Stimulated activated CD4-positive, alpha-beta T cell treated with anti-CD3 and anti-CD28 coated beads, Interleukin-12 subunit alpha, Interleukin-12 subunit beta, amount 100 ng/mL, for 24 hours (primary cell): Measurements from ENCODE around the gene BSG.
A peak's percentile ranks its signal among the peaks of the same experiment; 100 is the strongest.

Source experiments
- DNase-seq, 2 experiments: peaks; one replicate each; pipeline ENCODE4 v3.0.0-alpha.2; 2020; ENCODE audit warnings: low read depth in 2 of 2

The BSG gene

DNA sequence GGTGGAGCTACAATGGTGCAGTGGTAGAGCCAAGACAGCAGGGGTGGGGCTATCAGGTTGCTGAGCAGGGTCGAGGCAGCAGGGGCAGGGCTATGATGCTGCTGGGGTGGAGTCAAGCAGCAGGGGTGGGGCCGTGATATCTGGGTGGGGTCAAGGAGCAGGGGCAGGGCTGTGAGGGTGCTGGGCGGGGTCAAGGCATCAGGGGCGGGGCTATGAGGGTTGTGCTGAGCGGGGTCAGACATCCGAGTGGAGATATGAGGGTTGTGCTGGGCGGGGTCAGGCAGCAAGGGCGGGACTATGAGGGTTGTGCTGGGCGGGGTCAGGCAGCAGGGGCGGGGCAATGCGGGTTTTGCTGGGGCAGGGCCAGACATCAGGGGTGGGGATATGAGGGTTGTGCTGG lies 32.0 kb downstream of the BSG start:
- peak in 1 of 2 experiments; percentile 46 for DNase-seq

DNA sequence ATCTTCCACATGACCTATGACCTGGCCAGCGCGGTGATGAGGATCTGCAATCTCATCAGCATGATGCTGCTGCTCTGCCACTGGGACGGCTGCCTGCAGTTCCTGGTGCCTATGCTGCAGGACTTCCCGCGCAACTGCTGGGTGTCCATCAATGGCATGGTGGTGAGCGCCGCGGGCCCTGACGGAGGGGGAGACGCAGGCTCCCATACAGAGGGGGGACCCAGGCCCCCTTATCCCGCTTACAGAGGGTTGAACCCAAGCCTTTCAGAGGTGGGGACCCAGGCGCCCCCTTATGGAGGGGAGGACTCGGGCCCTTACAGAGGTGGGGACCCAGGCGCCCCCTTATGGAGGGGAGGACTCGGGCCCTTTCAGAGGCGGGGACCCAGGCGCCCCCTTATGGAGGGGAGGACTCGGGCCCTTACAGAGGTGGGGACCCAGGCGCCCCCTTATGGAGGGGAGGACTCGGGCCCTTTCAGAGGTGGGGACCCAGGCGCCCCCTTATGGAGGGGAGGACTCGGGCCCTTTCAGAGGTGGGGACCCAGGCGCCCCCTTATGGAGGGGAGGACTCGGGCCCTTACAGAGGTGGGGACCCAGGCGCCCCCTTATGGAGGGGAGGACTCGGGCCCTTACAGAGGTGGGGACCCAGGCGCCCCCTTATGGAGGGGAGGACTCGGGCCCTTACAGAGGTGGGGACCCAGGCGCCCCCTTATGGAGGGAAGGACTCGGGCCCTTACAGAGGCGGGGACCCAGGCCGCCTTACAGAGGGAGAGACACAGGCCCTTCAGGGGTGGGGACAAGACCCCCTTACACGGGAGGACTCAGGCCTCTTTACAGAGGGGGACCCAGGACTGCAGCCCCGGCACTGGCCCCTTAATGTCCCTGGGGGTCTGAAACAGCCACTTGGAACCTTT lies 32.9 kb downstream of the BSG start:
- peak in 1 of 2 experiments; percentile 37 for DNase-seq

DNA sequence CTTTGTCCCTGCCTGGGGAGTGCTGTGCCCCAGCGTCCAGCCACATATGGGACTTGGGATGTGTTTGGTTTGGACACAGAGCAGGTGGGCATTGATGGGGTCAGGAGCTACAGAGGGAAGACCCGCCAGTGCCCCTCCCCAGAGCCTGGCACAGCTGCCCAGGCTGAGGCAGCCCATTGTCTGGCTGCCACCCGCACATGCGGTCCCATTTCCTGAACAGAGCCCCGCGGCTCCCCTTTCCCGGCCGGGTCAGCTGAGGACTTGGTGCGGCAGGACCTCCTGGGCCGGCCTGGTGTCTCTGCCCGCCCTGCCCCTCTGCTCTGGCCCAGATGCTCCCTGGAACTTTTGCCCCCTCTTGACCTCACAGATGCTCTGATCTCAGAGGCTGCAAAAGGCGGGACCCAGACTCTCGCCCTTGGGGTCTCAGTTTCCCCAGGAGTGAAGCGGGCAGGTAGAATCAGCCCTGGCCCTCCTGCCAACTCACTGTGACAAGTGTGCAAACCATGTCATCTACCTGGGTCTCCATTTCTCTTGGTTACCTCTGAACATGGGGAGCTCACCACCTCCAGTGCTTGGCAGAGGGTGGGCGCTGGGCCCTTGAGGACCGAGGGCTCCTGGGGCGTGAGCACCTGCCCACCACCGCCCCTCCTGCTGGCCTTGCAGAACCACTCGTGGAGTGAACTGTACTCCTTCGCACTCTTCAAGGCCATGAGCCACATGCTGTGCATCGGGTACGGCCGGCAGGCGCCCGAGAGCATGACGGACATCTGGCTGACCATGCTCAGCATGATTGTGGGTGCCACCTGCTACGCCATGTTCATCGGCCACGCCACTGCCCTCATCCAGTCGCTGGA lies 35.1 kb downstream of the BSG start:
- no peak for DNase-seq

DNA sequence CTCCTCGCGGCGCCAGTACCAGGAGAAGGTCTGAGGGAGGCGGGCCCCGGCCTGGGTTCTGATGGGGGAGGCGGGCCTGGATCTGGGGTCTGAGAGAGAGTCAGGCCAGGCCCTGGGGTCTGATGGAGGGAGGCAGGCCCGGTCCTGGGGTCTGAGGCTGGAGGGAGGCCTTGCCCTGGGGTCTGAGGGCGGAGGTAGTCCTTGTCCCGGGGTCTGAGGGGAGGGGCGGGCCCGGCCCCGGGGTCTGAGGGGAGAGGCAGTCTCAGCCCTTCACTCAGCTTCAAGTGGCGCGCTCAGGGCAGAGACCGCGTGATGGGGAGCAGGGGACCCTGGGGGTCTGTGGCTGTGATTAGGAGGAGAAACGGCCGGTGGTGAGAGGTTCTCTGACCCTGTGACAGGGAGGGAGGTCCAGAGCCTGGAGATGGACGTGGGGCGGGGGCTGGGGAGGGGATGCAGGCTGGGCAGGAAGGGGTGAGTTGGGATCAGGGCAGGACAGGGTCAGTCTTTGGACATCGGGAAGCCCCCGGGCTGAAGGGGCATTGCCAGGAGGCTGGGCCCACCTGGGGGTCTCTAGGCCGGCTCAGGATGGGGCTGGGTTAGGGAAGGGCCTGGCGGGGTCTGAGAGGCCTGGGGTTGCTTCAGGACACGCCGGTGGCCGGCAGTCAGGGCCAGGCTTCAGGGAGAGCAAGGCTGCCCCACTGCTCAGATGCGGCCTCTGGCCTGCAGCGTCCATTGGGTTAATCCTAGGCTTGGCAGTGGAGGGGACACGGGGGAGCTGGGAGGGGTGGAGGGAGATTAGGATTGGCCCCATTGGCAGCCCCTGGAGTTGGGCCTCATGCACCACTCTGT lies 36.0 kb downstream of the BSG start:
- no peak for DNase-seq

DNA sequence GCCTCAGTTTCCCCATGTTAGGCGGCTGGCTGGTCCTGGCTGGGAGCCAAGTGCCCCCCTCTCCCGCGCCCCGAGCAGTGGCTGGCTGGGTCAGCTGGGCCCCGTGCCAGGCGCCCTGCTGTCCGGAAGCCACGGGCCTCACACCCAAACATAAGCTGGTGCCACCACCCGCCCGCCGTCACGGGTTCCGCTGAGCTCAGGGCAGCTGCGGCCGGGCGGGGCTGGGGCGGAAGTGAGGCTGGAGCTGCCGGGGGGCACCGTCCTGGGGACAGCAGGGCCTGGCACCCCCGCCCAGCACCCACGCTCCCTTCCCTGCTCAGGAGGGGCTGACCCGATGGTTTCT lies 36.6 kb downstream of the BSG start:
- no peak for DNase-seq

DNA sequence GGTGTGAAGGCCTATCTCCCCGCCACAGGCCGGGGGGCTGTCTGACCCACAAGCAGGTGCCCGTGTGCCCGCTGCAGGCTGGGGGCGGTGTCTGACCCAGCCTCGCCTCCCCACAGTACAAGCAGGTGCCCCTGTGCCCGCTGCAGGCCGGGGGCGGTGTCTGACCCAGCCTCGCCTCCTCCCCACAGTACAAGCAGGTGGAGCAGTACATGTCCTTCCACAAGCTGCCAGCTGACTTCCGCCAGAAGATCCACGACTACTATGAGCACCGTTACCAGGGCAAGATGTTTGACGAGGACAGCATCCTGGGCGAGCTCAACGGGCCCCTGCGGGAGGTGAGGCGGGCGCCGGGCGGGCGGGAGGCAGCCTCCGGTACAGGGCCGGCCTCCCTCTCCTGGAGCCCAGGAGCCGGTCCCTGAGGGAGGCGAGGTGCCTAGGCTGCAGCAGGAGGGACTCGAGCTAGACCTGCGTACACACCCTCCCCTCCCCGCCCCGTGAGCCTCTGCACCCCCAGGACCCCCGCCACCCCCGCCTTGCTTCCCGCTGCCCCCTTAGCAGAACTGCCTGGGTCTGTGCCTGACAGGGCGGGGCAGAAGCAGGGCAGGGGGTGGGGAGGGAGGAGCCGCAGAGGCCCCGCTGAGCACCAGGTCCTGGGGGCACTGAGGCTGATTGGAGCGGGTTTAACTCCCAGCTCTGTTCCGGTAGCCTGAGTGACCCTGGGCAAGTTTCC lies 37.8 kb downstream of the BSG start:
- DNase-seq, result no peak

DNA sequence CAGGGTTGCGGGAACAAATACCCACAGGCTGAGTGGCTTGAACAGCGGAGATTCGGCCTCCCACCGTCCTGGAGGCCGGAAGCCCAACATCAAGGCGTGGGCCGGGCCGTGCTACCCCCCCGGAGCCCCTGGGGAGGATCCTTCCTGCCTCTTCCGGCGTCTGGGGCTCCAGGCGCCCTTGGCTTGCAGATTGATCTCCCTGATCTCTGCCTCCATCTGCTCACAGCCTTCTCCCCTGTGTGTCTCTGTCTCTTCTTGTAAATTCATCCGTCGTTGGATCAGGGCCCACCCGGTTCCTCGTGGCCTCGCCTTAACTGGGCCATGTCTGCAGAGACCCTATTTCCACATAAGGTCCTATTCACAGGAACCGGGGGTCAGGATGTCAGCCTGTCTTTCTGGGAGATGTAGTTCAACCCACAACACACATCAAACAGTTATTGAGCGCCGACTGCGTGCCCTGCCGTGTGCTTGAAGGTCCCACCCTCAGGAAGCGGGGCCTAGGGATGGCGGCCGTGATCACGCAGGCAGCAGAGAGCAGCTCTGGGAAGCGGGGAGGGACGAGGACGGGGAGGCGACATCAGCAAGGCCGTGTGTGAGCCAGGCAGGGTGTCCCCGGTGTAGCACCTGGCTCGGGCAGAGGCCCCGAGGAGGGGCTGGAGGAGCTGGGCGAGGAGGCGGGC lies 38.5 kb downstream of the BSG start:
- DNase-seq, result peak; percentile 17 to 49

DNA sequence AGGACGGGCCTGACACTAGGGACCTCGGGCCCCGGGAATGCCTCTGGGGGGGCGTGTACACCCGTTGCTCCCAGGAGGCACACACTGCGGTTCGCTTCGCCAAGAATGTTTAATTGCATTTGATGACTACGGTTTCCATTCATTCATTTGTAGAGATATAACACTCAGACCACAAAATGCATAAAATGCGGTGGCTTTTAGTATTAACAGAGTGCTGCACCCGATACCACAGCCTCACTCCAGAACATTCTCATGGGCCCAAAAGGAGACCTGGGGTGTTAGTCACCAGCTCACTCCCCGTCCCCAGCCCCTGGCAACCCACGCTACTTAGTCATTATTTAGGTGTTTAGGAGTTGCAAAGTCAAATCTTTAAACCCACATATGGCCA lies 39.1 kb downstream of the BSG start:
- peak; percentile 50 to 65 for DNase-seq

DNA sequence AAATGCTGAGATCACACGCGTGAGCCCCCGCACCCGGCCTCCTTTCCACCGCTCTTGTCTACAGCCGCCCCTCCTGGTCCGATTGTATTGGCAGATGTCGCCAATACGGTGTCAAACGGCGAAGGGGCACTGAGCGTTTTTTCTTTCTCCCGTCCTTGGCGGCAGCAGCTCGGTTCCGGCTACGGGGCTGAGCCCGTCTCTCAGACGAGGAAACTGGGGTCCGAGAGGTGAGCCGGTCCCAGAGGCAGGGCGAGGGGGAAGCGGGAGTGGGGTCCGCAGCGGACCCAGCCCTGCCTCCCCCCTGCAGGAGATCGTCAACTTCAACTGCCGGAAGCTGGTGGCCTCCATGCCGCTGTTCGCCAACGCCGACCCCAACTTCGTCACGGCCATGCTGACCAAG lies 40.5 kb downstream of the BSG start:
- DNase-seq, result no peak

DNA sequence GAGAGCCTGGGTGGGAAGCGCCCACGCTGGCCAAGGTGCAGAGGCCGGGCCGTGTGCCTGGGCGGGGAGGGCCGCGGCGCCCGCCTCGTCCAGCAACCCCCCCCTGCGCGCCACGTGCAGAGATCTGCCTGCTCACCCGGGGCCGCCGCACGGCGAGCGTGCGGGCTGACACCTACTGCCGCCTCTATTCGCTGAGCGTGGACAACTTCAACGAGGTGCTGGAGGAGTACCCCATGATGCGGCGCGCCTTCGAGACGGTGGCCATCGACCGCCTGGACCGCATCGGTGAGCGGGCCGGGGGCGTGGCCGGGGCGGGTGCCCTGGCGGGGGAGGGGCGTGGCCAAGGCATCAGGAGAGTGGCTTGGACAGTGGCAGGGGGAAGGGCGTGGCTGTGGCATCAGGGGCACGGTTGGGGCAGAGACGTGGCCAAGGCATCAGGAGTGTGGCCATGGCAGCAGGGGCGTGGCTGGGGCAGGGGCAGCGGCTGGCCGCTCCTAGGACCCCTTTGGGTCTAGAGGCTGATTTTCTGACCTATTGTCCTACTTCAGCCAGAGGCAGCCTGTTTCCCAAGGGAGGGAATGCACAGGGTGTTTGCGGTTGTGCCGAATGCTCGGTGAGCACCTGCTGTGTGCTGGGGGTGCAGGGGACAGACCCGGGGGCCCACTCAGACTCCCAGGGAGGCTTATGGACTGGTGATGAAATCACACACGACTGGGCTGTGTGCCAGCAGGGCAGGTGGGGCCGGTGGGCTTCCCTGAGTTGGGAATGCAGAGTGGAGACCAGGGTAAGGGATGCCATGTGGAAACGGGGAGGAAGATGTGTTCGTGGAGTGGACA lies 41.6 kb downstream of the BSG start:
- no peak for DNase-seq

DNA sequence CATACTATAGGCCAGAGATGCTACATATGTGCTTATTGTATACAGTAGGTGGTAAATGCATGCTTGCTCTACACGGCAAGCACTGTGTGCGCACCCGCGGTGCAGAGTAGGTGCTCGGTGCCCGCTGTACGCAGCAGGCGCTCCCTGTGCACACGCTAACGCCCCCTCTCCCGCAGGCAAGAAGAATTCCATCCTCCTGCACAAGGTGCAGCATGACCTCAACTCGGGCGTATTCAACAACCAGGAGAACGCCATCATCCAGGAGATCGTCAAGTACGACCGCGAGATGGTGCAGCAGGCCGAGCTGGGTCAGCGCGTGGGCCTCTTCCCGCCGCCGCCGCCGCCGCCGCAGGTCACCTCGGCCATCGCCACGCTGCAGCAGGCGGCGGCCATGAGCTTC lies 43.2 kb downstream of the BSG start:
- no peak for DNase-seq

DNA sequence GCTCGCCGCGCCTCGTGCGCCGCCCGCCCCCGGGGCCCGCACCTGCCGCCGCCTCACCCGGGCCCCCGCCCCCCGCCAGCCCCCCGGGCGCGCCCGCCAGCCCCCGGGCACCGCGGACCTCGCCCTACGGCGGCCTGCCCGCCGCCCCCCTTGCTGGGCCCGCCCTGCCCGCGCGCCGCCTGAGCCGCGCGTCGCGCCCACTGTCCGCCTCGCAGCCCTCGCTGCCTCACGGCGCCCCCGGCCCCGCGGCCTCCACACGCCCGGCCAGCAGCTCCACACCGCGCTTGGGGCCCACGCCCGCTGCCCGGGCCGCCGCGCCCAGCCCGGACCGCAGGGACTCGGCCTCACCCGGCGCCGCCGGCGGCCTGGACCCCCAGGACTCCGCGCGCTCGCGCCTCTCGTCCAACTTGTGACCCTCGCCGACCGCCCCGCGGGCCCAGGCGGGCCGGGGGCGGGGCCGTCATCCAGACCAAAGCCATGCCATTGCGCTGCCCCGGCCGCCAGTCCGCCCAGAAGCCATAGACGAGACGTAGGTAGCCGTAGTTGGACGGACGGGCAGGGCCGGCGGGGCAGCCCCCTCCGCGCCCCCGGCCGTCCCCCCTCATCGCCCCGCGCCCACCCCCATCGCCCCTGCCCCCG lies 43.8 kb downstream of the BSG start:
- no peak for DNase-seq

DNA sequence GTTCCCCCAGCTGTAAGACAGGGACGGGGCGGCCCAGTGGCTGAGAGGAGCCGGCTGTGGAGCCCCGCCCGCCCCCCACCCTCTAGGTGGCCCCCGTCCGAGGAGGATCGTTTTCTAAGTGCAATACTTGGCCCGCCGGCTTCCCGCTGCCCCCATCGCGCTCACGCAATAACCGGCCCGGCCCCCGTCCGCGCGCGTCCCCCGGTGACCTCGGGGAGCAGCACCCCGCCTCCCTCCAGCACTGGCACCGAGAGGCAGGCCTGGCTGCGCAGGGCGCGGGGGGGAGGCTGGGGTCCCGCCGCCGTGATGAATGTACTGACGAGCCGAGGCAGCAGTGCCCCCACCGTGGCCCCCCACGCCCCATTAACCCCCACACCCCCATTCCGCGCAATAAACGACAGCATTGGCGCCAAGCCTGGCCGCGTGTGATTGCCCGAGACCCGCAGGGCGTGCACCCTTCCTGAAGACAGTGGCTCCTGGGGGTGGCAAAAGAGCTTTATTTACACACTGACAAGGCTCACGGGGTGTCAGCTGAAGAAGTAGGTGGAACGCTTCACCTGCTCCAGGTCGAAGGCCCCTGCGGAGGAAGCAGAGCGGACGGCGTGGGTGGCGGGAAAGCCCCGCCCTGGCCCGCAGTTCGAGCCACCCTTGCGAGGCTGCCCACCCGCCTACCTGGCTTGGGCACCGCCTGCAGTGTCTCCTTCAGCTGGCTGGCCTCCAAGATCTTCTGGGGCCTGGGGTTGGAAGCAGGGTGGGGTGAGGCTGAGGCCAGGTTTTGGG lies 44.5 kb downstream of the BSG start:
- no peak for DNase-seq

DNA sequence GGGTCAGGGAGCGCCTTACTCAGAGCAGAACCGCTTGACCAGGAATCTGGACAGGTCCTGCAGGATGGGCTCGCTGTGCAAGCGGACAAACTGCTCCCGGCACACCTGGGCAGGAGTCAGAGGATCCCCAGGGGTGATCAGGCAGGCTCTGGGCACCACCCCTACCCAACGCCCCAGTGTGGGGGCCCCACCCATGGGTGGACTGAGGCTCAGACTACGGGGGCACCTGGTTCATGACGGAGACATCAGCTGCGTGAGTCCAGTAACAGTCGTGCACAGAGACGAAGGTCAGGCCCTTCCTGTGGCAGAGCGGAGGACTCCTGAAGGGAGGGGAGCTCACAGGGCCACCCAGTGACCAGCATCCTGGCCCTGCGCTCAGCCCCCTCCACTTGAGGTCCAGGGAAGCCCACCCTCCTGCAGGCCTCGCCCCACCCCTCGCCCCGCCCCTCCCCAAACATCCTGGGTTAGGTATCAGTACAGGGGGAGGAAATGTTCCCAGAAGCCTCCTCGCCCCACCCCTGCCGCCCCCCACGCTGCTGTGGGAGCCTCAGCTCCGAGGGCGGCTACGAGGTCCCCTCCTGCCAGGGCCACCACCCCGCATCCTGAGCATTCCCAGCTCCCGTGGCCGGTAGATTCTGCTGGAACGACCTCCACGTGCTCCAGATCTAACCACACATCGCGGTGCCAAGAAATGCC lies 45.3 kb downstream of the BSG start:
- no peak for DNase-seq

DNA sequence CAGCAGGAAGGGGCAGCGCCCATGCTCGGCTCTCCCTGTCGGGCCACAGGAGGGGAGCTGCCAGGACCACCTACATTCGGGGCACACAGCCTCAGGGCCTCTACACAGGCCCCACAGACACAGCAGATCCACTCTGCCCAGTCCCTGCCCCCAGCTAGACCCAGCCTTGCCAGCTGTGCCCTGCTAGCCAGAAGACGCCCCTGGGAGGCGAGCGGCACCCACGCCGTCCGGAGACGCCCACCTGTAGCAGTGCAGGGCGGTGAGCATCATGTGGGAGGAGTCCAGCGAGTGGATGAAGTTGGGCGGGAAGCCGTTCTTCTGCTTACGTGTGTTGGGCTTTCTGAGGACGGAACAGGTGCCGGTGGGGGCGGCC lies 45.8 kb downstream of the BSG start:
- no peak for DNase-seq

DNA sequence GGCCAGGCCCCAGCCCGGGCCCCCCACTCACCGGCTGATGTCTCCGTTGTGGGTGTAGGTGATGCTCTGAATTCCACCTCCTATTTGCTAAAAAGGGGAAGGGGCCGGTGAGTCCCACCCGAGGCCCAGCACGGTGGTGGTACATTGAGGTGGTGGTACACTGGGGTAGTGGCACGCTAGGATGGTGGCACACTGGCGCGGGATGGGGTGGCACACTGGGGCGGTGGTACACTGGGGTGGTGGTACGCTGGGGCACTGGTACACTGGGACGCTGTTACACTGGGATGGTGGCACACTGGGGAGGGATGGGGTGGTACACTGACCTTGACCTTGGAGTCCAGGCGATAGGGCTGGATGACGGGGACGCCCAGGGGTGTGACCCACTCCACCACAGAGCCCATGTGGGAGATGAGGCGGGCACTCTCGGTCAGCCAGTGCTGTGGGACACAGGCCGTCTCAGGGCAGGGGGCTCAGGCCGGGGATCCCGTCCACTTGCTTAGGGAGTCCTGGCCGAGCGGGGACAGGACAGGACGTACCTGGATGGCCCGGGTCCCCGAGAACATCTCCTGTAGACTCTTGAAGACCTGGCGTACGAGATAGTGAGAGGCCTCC lies 46.4 kb downstream of the BSG start:
- DNase-seq, result no peak

DNA sequence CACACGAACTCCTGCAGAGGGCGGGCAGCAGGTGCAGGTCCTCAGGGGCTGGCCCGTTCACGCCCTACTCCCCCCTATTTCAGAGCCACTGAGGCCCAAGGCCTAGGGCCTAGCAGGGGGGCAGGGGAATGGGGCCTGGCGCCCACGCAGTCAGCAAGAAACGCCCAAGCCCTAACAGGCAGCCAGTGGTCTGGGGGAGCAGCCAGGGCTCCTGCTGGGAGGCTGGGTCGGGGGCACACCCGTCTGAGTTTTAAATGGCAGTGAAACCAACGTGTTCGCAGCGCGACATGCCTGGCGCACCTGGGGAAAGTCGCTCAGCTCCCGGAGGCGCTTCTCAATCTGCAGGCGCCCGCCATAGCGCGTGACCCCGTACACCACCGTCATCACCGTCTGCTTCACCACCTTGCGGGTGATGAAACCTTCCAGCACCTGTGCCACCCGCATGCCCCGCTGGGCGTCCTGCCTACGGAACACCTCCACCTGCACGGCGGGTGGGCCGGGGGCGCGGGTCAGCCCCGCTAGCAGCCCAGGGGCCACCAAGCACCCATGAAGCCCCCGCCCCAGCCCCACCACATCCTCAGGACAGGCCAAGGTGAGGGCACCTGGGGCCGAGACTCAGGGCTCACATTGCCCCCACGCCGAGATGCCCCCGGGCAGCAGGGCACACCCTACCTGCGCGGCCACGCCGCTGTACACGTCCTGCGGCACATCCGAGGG lies 47.0 kb downstream of the BSG start:
- no peak for DNase-seq
